Upper lobe of left lung (tissue), 4 donors: ENCODE data around the gene DIP2A.

Experiments
- POLR2A ChIP-seq, 4 donors: fragments of 450-650 bp; IDR thresholded peaks; one replicate each; pipeline ENCODE4 v1.5.1; 2016 to 2017; ENCODE audit warnings: antibody characterized with exemption in 4 of 4, mild to moderate bottlenecking in 2 of 4
- TF ChIP-seq, protein P1 (sequence below), 6 experiments: fragments of 450-650 bp in 4 of 6; fragments of 200-600 bp in 2 of 6; sonication (generic) in 2 of 6; IDR thresholded peaks; one replicate each; pipeline ENCODE4 v1.5.1; 2016 to 2019; ENCODE audit warnings: antibody characterized with exemption in 6 of 6

DNA sequence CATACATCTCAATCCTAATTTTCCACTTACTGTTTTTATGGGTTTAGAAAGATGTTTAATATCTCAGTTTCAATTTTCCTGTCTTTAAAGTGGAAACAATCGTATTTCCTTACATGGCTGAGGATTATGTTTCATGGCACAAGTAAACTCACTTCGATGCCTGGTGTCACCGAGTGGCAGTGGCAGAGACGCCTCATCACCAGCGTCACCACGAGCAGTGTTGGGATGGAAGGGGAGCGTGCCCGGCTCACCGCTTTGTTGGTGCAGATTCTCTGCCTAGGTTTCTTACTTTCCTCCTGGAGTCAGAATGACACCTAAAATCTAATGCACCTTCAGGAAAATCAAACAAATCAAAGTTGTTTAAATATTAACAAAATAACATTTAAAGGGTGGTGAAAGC is 48.2 kb upstream of the DIP2A start:
- no peak for TF ChIP-seq POLR2A (IDR thresholded peaks at IDR 0.05)
- TF ChIP-seq, protein P1, sequence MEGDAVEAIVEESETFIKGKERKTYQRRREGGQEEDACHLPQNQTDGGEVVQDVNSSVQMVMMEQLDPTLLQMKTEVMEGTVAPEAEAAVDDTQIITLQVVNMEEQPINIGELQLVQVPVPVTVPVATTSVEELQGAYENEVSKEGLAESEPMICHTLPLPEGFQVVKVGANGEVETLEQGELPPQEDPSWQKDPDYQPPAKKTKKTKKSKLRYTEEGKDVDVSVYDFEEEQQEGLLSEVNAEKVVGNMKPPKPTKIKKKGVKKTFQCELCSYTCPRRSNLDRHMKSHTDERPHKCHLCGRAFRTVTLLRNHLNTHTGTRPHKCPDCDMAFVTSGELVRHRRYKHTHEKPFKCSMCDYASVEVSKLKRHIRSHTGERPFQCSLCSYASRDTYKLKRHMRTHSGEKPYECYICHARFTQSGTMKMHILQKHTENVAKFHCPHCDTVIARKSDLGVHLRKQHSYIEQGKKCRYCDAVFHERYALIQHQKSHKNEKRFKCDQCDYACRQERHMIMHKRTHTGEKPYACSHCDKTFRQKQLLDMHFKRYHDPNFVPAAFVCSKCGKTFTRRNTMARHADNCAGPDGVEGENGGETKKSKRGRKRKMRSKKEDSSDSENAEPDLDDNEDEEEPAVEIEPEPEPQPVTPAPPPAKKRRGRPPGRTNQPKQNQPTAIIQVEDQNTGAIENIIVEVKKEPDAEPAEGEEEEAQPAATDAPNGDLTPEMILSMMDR (IDR thresholded peaks at IDR 0.05): no peak
